Measurements from ENCODE around the gene CCDC85C.

- TF ChIP-seq CTCF (IDR thresholded peaks at IDR 0.05; ENCODE audit: low read depth, low read length, missing input control) (no peak), YY1 (IDR thresholded peaks at IDR 0.05) (peak; percentile 28), MAX (IDR thresholded peaks at IDR 0.05) (peak; percentile 83), GABPA (IDR thresholded peaks at IDR 0.05 in 1 of 2, conservative IDR thresholded peaks at IDR 0.05 in 1 of 2) (no peak), HNF4G (IDR thresholded peaks at IDR 0.05) (no peak)
These were observed 32.6 kb downstream of the CCDC85C start for GRCh38 chr14:99571303-99571986.

All from liver (tissue), 3 donors.